HPDE6-E6E7 (cell line): ENCODE measurements around the gene TTLL5.

Experiments used
- DNase-seq: peaks from one replicate; pipeline ENCODE4 v3.0.0; 2011; ENCODE audit warnings: missing footprints; ENCODE audit errors: extremely low spot score

Gene TTLL5

GRCh38 chr14:75865531-75865930 is 204.5 kb downstream of the TTLL5 start:
- no peak for DNase-seq

- no peak for DNase-seq
Observed at GRCh38 chr14:75866970-75867369, 205.9 kb downstream of the TTLL5 start.

GRCh38 chr14:75871181-75871880 is 210.3 kb downstream of the TTLL5 start:
- DNase-seq, result no peak

- no peak for DNase-seq
Observed at GRCh38 chr14:75875958-75876357, 214.9 kb downstream of the TTLL5 start.

DNA sequence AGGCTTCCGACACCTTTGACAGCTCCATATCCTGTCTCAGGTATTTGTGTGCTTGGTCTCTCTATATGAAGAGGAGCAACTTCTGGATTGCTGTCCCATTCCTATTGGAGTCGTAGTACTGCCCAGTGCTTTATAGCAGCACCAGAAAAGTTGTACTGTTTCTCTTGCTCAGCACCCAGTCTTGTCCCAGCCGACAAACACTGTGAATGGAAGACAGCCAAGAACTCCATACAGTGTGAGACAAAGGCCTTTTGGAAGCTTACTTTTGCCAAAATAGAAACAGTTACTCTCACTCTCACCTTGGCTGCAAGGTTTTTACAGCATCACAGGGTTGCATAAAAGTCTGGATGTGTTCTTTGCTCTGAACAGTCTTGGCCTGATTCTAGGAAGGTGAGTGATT is 215.5 kb downstream of the TTLL5 start:
- DNase-seq, result no peak

DNA sequence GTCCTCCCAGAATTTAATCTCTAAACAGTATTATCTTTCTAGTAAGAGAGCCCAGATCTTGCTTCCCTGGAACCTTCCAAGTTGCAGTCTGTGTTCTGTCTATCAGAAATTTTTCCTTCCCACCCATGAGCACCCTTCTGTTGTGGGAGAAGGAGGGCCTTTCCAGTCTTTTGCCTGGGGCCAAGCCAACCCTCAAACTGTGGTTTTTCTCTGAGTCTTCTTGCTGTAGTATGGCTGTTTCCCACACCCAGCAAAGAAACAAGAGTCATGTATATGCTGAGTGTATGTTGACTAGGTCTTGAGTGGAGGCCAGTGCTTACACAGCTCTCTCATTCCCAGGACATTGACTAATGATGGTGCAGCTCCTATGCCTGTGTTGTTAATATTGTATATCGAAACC is 216.2 kb downstream of the TTLL5 start:
- no peak for DNase-seq

DNA sequence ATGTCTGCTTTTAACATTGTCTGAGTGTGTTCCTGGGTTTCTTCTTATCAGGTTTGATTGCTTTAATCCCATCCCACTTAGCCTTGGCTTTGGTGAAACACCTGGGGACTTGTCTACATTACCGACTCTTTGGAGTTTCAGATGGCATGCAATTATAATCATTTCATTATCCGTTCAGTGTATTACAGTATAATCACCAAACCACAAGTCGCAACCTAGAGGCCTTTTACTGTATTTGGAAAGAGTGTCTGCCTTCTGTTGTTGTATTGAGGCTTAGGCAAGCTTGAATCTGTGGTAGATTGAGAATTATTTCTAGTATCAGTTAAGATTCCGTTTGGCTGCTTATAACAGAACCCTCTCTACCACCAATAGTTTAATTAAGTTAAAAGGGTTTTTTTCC is 216.8 kb downstream of the TTLL5 start:
- DNase-seq, result no peak

GRCh38 chr14:75879031-75879430 is 218.0 kb downstream of the TTLL5 start:
- peak; percentile 62 for DNase-seq

GRCh38 chr14:75880512-75880911 is 219.5 kb downstream of the TTLL5 start:
- no peak for DNase-seq

- DNase-seq, result no peak
Observed at GRCh38 chr14:75881994-75882393, 220.9 kb downstream of the TTLL5 start.

DNA sequence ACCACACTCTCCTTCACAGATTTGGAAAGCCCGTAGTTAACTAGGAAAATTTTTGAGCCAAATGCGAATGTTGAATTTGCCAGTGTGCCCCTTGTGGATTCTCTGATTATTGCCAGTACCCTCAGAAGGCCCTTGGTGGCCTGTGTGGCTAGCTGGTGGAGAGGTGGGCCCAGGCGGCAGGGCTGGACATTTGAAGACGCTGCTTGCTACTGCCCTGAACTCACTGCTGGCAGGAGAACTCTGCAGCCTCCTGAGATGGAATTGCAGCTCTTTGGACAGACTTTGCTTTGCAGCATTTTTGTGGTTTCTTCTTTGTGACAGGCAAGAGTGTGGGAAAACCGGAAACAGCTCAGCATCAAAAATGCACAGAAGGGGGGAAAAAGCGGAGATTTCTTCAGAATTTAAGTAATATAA is 223.2 kb downstream of the TTLL5 start:
- DNase-seq, result no peak

DNA sequence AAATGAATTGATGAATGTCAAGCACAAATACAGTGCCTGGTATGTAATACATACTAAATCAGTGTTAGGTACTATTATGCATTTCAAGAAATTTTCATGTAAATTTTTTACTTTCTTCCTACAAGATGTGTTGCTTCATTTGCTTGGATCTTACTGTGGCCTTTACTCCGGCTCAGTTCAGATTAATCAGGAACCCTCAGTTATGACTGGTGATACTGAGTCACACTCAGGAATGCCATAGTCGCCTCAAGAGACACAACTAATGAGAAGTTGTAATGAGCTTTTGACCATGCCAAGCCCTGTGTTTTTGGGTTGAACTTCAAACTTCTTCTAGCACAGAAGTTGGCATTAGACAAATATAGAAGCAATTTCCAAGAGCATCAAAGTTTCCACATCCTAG is 224.8 kb downstream of the TTLL5 start:
- DNase-seq, result no peak

DNA sequence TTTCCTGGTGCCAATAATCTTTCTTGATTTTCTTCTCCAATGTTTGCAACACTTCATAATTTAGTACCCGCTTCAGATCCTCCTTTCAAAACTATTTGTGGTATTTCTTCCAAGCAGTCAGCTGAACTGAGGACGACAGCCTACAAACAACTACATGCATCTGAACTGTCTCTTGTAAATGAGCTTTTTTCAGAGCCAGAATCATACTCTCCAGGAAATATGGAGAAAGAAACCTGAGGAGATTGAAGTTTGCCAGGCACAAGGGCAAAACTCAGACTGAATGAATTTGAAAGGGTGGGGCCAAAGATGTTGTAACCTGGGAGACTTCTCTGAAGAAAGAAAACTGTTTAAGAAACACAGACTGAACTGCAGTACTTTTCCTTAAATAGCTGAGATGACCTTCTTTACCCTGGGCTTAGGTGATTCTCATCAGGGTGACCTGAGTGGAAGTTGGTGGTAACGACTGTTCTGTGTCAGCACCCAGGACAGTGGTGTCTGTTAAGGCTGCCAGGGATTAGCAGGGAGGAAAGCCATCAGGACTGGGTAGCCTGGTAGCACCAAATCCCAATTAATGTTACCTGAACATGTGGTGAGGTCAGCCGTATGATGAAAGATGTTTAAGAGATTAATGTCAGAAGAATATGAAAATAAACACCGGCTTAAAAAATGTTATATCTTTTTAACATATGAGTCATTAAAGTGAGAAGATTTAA is 225.7 kb downstream of the TTLL5 start:
- no peak for DNase-seq

GRCh38 chr14:75888945-75889344 is 227.9 kb downstream of the TTLL5 start:
- DNase-seq, result no peak

GRCh38 chr14:75896341-75896740 is 235.3 kb downstream of the TTLL5 start:
- DNase-seq, result no peak

GRCh38 chr14:75904311-75904710 is 243.3 kb downstream of the TTLL5 start:
- DNase-seq, result no peak

DNA sequence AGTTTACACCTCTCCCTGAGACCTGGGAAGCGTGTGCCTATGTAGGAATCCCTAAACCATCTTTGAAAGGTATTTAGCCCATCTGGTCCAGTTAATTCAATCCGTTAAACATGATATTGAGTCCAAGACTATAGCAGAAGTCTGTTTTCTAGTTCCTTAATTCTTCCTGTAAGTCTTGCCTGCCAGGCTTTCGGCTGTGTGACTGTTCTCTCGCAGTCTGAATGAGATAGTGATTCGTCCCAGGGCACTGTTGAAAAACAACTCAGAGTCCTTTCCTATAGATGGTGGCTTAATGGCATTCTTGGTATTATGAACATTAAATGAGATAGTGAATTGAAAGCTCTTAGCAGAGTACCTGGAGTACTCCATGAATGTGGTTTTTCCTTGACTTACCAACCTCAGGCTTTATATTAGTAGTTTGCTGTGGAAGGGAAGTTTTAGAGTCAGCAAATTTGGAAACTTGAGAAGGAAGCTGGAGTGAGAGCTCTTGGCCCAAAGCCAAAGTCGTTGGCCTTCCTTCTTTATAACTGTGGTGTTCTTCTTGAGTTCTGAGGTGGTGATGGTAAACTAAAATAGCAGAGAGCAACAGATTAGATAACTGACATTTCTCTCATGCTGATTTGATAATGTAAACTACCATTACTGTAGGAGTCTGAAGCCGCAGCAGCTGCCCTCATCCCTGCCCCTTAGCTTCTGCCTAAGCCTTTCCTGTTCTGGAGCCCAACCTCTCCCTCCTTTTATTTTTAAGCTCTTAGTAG is 244.3 kb downstream of the TTLL5 start:
- no peak for DNase-seq

GRCh38 chr14:75906228-75906627 is 245.2 kb downstream of the TTLL5 start:
- no peak for DNase-seq

DNA sequence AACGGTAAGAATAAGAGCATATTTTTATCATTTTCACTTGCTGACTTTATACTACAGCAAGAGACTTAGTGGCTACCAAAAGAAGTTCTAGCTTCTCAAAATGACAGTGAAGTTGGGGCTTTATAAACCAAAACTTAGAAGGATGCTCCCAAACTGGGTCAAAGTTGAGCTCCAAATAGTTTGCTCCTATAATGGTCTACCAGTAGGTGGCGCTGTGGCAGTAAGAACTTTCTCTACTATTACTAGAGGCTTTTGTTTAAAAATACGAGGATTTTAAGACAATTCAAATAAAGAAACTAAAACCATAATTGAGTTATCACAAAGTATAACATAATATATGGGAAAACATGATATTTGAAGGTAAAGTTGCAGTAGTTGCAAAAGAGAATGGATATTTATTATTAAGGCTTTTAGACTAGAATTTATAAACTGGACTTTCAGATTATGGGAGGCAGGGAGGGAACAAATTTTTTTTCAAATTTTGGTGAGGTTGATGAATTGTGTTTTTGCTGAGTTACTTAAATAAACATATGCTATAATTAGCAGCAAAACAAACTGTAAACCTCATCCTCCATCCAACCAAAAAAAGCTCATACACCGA is 245.7 kb downstream of the TTLL5 start:
- DNase-seq, result peak; percentile 31

- DNase-seq, result no peak
Observed at GRCh38 chr14:75907756-75908359, 246.8 kb downstream of the TTLL5 start.

DNA sequence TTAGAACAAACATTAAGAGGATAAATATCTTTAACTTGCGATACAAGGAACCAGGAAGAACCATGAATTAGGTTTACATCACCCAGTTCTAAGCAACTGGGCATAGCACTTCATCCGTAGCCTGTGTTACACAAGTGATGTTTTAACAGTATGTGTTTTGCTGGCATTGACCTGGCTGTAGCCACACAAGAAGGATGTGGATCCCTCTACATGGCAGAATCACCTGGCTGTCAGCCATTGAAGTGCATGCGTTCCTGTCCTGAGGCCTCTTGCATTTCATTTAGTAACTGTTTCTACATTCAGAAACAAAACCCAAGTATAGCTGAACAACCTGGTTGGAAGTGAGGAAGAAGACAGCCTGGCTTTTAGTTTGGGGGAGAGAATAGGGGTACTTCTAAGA is 248.6 kb downstream of the TTLL5 start:
- no peak for DNase-seq

DNA sequence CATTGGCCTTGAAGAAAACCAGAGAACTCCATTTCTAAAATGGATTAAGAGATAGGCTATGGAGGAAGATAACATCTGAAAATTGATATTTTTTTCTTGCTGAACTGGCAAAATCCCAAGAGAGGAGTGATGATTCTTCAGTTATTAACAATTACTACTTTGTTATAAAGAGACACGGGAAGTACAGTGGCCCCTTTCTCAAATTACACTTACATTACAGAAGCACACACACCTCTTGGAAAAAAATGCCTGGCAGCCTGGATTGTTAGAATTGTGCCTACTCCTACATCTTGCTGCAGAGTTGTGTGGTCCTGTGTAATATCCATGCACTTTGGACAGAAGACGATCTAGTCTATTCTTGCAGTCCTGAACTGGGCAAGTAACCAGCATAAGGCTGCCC is 249.0 kb downstream of the TTLL5 start:
- no peak for DNase-seq
